ENCODE data around the gene ELOA2.

ELOA2 gene

GRCh38 chr18:47063096-47063495 is 27.7 kb upstream of the ELOA2 start:
- ChIA-PET CTCF (no interaction called here), POLR2A (no interaction called here)
- no peak for TF ChIP-seq CTCF (IDR thresholded peaks at IDR 0.05; ENCODE audit: control extremely low read depth, extremely low read depth, low read depth, missing control alignments)
- no peak for DNase-seq (ENCODE audit: extremely low spot score)

GRCh38 chr18:47062471-47062870 is 27.1 kb upstream of the ELOA2 start:
- POLR2A ChIA-PET = no interaction called here
- no peak for TF ChIP-seq CTCF (IDR thresholded peaks at IDR 0.05; ENCODE audit: control extremely low read depth, extremely low read depth, low read depth, missing control alignments)
- CTCF ChIA-PET = no interaction called here
- DNase-seq (ENCODE audit: extremely low spot score) = no peak

GRCh38 chr18:47054369-47054768 is 18.9 kb upstream of the ELOA2 start:
- no peak for TF ChIP-seq CTCF (IDR thresholded peaks at IDR 0.05; ENCODE audit: control extremely low read depth, extremely low read depth, low read depth, missing control alignments)
- POLR2A ChIA-PET = interaction anchor here (0.5 kb wide), 1 partner anchor 1373 kb away, joined by 3 read pairs; no protein-coding TSS in a partner anchor
- DNase-seq (ENCODE audit: extremely low spot score) = no peak
- CTCF ChIA-PET = interaction anchor here (1.4 to 5.8 kb wide), 4 partner anchors 15 to 702 kb away, joined by 3 to 26 read pairs (median 4); no protein-coding TSS in a partner anchor

GRCh38 chr18:47050468-47050867 is 15.0 kb upstream of the ELOA2 start:
- POLR2A ChIA-PET = no interaction called here
- peak; percentile 72 for TF ChIP-seq CTCF (IDR thresholded peaks at IDR 0.05; ENCODE audit: control extremely low read depth, extremely low read depth, low read depth, missing control alignments)
- CTCF ChIA-PET = interaction anchor here (0.6 to 3.3 kb wide), 9 partner anchors 9 to 706 kb away, joined by 3 to 23 read pairs (median 4); no protein-coding TSS in a partner anchor
- peak; percentile 42 for DNase-seq (ENCODE audit: extremely low spot score)

GRCh38 chr18:47040982-47041381 is 5.6 kb upstream of the ELOA2 start:
- CTCF ChIA-PET = interaction anchor here (1.4 kb wide), 1 partner anchor 10 kb away, joined by 4 read pairs; no protein-coding TSS in a partner anchor
- POLR2A ChIA-PET = no interaction called here
- DNase-seq (ENCODE audit: extremely low spot score) = no peak
- TF ChIP-seq CTCF (IDR thresholded peaks at IDR 0.05; ENCODE audit: control extremely low read depth, extremely low read depth, low read depth, missing control alignments) = no peak

GRCh38 chr18:47036927-47037578 is 1.6 kb upstream of the ELOA2 start:
- no peak for TF ChIP-seq CTCF (IDR thresholded peaks at IDR 0.05; ENCODE audit: control extremely low read depth, extremely low read depth, low read depth, missing control alignments)
- ChIA-PET CTCF (interaction anchor here (1.7 to 1.8 kb wide), 3 partner anchors 10 to 19 kb away, joined by 4 read pairs; no protein-coding TSS in a partner anchor), POLR2A (no interaction called here)
- no peak for DNase-seq (ENCODE audit: extremely low spot score)

Data from GM10248 (cell line).